Thoracic aorta (tissue), 2 donors: ENCODE data around the gene NUDT12. TPM values are rescaled to one million over a fixed set of nuclear protein-coding genes. Genes with fewer than 3 reads are reported as not detected.

Source experiments
- ATAC-seq: fragments of 150-250 bp; one replicate; pipeline ENCODE4 v1.8.0; 2017; ENCODE audit warnings: low read depth; ENCODE audit not compliant: insufficient number of reproducible peaks, low FRiP score
- DNase-seq: peaks from one replicate; pipeline ENCODE4 v3.0.0-alpha.2; 2020; ENCODE audit warnings: low spot score
- H3K27ac ChIP-seq, 2 donors: fragments of 200-600 bp; sonication (generic); 1 replicate in 1 of 2; 2 replicates in 1 of 2; pipeline ENCODE4 v1.5.1; 2016; ENCODE audit warnings: mild to moderate bottlenecking in 2 of 2, moderate library complexity in 2 of 2
- H3K27me3 ChIP-seq: fragments of 200-600 bp; sonication (generic); replicated peaks from 2 replicates; pipeline ENCODE4 v1.6.0; 2016; ENCODE audit warnings: mild to moderate bottlenecking; ENCODE audit not compliant: insufficient read depth
- H3K36me3 ChIP-seq: fragments of 200-600 bp; sonication (generic); one replicate; pipeline ENCODE4 v1.5.1; 2016
- H3K4me1 ChIP-seq, 2 donors: fragments of 200-600 bp; sonication (generic); 1 replicate in 1 of 2; 2 replicates in 1 of 2; pipeline versions ENCODE4 v1.5.1 to v1.6.0; 2016; ENCODE audit warnings: low read depth in 2 of 2, mild to moderate bottlenecking in 1 of 2; ENCODE audit not compliant: control insufficient read depth in 1 of 2
- H3K4me3 ChIP-seq: fragments of 200-600 bp; sonication (generic); 2 replicates; pipeline ENCODE4 v1.5.1; 2016; ENCODE audit warnings: mild to moderate bottlenecking
- H3K9me3 ChIP-seq: fragments of 200-600 bp; sonication (generic); 2 replicates; pipeline ENCODE4 v1.5.1; 2016
- total RNA-seq, 2 donors: library from RNA; depleted of rRNA; stranded (reverse); fragments of >200 nt; gene quantifications; one replicate each; pipeline versions ENCODE4 v1.1.0 to v1.2.3, GENCODE V29; 2016
- TF ChIP-seq, protein P1 (sequence below): fragments of 200-600 bp; sonication (generic); IDR thresholded peaks from one replicate; pipeline ENCODE4 v1.5.1; 2019; ENCODE audit warnings: antibody characterized with exemption

NUDT12 gene
- total RNA-seq, 2 donors from 2014 or later = 6.1 to 8.7 TPM

DNA sequence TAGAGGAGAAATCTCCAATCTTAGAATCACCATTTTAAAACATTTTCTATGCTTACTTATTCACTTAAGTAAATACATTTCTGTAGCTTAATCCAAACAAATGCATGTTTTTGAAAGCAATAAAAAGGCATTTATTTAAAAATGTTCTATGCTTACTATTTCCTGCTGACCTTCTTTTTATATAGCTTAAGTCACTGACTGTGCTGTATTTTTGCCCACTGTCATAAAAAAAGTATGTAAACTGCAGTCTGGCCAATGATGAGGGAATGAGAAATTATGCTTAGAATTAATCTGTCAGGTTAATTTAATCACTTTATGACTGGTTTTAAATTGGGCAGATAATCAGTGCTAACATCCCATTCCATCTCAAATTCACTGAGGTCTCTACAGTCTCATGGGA is 20.1 kb downstream of the NUDT12 start:
- no peak for ATAC-seq
- Histone ChIP-seq H3K27ac (no peak overlapping the region), H3K27me3 (no peaks in the 10 kb centered on the region), H3K9me3 (no peaks in the 10 kb centered on the region), H3K4me1 (no peaks in the 10 kb centered on the region), H3K36me3 (no peaks in the 10 kb centered on the region), H3K4me3 (no peak overlapping the region)
- TF ChIP-seq, protein P1, sequence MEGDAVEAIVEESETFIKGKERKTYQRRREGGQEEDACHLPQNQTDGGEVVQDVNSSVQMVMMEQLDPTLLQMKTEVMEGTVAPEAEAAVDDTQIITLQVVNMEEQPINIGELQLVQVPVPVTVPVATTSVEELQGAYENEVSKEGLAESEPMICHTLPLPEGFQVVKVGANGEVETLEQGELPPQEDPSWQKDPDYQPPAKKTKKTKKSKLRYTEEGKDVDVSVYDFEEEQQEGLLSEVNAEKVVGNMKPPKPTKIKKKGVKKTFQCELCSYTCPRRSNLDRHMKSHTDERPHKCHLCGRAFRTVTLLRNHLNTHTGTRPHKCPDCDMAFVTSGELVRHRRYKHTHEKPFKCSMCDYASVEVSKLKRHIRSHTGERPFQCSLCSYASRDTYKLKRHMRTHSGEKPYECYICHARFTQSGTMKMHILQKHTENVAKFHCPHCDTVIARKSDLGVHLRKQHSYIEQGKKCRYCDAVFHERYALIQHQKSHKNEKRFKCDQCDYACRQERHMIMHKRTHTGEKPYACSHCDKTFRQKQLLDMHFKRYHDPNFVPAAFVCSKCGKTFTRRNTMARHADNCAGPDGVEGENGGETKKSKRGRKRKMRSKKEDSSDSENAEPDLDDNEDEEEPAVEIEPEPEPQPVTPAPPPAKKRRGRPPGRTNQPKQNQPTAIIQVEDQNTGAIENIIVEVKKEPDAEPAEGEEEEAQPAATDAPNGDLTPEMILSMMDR = no peak
- DNase-seq = no peak

GRCh38 chr5:103541569-103541968 is 21.0 kb downstream of the NUDT12 start:
- Histone ChIP-seq H3K9me3 (no peaks in the 10 kb centered on the region), H3K4me3 (no peak overlapping the region), H3K4me1 (no peaks in the 10 kb centered on the region), H3K27me3 (no peaks in the 10 kb centered on the region), H3K36me3 (no peaks in the 10 kb centered on the region), H3K27ac (no peak overlapping the region)
- TF ChIP-seq, protein P1 = no peak
- ATAC-seq (no peak), DNase-seq (no peak)

GRCh38 chr5:103541114-103541513 is 21.5 kb downstream of the NUDT12 start:
- Histone ChIP-seq H3K36me3 (no peaks in the 10 kb centered on the region), H3K27ac (no peak overlapping the region), H3K27me3 (no peaks in the 10 kb centered on the region), H3K9me3 (no peaks in the 10 kb centered on the region), H3K4me3 (no peak overlapping the region), H3K4me1 (no peaks in the 10 kb centered on the region)
- ATAC-seq (no peak), DNase-seq (no peak)
- TF ChIP-seq, protein P1 = no peak

DNA sequence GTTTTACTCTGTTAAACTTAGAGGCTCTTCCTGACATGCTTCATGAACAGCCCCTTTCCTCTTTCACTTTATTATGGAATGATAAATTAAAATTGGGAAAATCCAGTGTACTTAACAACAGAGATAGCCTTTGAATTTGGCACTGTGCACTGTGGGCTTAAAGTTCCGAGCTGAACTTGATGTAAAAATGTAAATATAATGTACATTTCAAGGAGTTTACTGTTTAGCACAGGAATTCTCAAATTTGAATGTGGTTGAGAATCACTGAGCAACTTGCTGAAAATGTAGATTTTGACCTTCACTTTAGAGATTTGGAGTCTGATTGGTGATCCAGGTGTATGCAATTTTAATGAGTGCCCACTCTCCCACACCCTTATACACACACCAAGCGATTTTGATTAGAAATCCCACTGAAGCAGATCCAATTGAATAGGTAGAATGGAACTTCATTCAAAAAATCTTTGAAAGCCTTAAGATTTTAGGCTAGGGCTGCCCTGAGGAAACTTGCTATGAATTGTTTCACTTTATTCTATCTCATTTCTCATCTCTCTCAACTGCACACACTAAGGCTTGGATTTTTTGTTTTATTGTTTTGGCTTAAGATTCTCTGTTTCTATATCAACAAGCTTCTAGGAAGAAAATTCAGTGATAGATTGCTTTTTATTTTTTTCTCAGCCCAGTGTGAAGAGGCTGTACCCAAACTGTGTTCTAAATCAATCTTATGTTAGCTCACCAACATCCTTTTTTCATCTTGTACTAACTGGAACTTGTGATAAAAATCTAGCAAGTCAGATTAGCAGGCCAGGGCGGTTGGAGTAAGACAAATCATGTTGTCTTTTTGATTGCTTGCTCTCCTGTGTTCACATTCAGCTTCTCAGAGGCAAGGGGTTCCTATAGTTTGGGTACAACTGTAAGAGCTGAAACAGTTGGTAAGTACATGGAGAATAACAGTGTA is 22.9 kb downstream of the NUDT12 start:
- Histone ChIP-seq H3K4me1 (no peaks in the 10 kb centered on the region), H3K27me3 (no peaks in the 10 kb centered on the region), H3K36me3 (no peaks in the 10 kb centered on the region), H3K9me3 (no peaks in the 10 kb centered on the region), H3K4me3 (no peak overlapping the region), H3K27ac (no peak overlapping the region)
- TF ChIP-seq, protein P1 = no peak
- ATAC-seq = no peak
- no peak for DNase-seq

DNA sequence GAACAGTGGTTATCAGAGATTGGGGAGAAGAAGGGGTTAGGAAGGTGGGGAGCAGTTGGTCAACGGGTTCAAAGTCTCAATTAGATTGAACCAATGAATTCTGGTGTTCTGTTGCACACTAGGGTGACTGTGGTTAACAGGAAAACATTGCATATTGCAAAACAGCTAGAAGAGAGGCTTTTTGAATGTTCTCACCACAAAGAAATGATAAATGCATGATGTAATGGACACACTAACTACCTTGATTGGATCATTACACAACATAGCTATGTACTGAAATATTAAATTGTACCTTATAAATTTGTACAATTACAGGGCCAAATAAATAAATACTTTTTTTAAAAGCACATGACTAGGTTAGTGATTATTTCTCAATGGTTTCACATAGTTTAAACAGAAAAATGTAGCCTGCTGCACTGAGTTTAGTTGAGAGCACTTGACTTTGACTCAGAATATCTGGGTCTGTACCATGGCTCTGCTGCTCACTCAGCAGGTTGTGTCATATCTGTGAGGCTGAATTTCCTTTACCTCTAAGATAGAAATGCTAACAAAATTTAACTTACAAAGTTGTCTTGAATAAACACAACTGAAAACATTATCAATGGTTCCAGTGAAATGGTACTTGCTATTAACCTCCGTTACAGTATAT is 30.4 kb downstream of the NUDT12 start:
- TF ChIP-seq, protein P1 = no peak
- no peak for ATAC-seq
- H3K27ac ChIP-seq = no peak overlapping the region
- DNase-seq = no peak
- H3K27me3 ChIP-seq = no peaks in the 10 kb centered on the region
- no peaks in the 10 kb centered on the region for H3K9me3 ChIP-seq
- no peaks in the 10 kb centered on the region for H3K4me1 ChIP-seq
- H3K36me3 ChIP-seq = no peaks in the 10 kb centered on the region
- H3K4me3 ChIP-seq = no peak overlapping the region
